Keratinocyte (primary cell): Measurements from ENCODE around the gene EEA1. TPM values are rescaled to one million over a fixed set of nuclear protein-coding genes. Genes with fewer than 3 reads are reported as not detected.

Experiments used
- DNase-seq: peaks from one replicate; pipeline ENCODE4 v3.0.0-alpha.2; 2011; ENCODE audit warnings: low read depth, missing footprints, low spot score
- FAIRE-seq: peaks from 2 replicates; lab custom pipeline; 2011; peaks lifted over from hg19 to GRCh38; lab: Jason Lieb, UNC
- H2AFZ ChIP-seq: 2 replicates; pipeline ENCODE4 v1.6.0; 2012; ENCODE audit warnings: low read length, control low read depth, inconsistent platforms; ENCODE audit not compliant: control insufficient read depth
- H3K27ac ChIP-seq: 2 replicates; pipeline ENCODE4 v1.5.1; 2011; ENCODE audit warnings: low read length; ENCODE audit not compliant: control insufficient read depth, insufficient read depth
- H3K27me3 ChIP-seq: 3 replicates; pipeline ENCODE4 v1.6.0; 2011; ENCODE audit warnings: low read length; ENCODE audit not compliant: control insufficient read depth, insufficient read depth; ENCODE audit errors: extremely low read depth
- H3K36me3 ChIP-seq, 2 experiments: 2 replicates in 1 of 2; 3 replicates in 1 of 2; pipeline ENCODE4 v1.5.1; 2011; ENCODE audit warnings: low read length in 2 of 2, mild to moderate bottlenecking in 1 of 2; ENCODE audit not compliant: control insufficient read depth in 2 of 2, insufficient read depth in 2 of 2; ENCODE audit errors: extremely low read depth in 1 of 2
- H3K4me1 ChIP-seq: 3 replicates; pipeline ENCODE4 v1.5.1; 2011; ENCODE audit warnings: low read length; ENCODE audit not compliant: control insufficient read depth, insufficient read depth; ENCODE audit errors: extremely low read depth
- H3K4me2 ChIP-seq: 3 replicates; pipeline ENCODE4 v1.6.0; 2011; ENCODE audit warnings: low read depth, low read length; ENCODE audit not compliant: control insufficient read depth, insufficient read depth; ENCODE audit errors: extremely low read depth
- H3K4me3 ChIP-seq, 3 experiments: fragments of 200-600 bp in 1 of 3; sonication (generic) in 1 of 3; 2 replicates in 2 of 3; 3 replicates in 1 of 3; pipeline ENCODE4 v1.5.1; 2011 to 2016; ENCODE audit warnings: low read length in 3 of 3, mild to moderate bottlenecking in 3 of 3, control low read depth in 2 of 3, inconsistent platforms in 1 of 3, low read depth in 1 of 3, mixed read lengths in 1 of 3, mixed run types in 1 of 3, moderate library complexity in 1 of 3; ENCODE audit not compliant: control insufficient read depth in 2 of 3, insufficient read depth in 2 of 3; ENCODE audit errors: extremely low read depth in 1 of 3
- H3K79me2 ChIP-seq: 2 replicates; pipeline ENCODE4 v1.6.0; 2012; ENCODE audit warnings: low read length; ENCODE audit not compliant: control insufficient read depth, insufficient read depth
- H3K9ac ChIP-seq: 3 replicates; pipeline ENCODE4 v1.6.0; 2011; ENCODE audit warnings: low read length; ENCODE audit not compliant: control insufficient read depth, insufficient read depth; ENCODE audit errors: extremely low read depth
- H3K9me1 ChIP-seq: 3 replicates; pipeline ENCODE4 v1.6.0; 2011; ENCODE audit warnings: low read length; ENCODE audit not compliant: control insufficient read depth, insufficient read depth; ENCODE audit errors: extremely low read depth
- H3K9me3 ChIP-seq: 2 replicates; pipeline ENCODE4 v1.5.1; 2012; ENCODE audit warnings: low read depth, low read length; ENCODE audit not compliant: control insufficient read depth
- H4K20me1 ChIP-seq: 3 replicates; pipeline ENCODE4 v1.6.0; 2011; ENCODE audit warnings: low read length; ENCODE audit not compliant: control insufficient read depth, insufficient read depth; ENCODE audit errors: extremely low read depth
- CTCF ChIP-seq, 3 experiments: IDR thresholded peaks in 1 of 3; conservative IDR thresholded peaks in 1 of 3; optimal IDR thresholded peaks in 1 of 3; 2 replicates in 2 of 3; 3 replicates in 1 of 3; pipeline versions ENCODE3 to v1.5.1; 2011; ENCODE audit warnings: low read length in 3 of 3, mild to moderate bottlenecking in 3 of 3, moderate library complexity in 2 of 3, control low read depth in 1 of 3, inconsistent platforms in 1 of 3; ENCODE audit not compliant: insufficient read depth in 2 of 3; ENCODE audit errors: extremely low read depth in 1 of 3
- EZH2 ChIP-seq: IDR thresholded peaks from one replicate; pipeline ENCODE4 v1.6.1; 2012; ENCODE audit warnings: inconsistent platforms, mild to moderate bottlenecking, low read length, moderate library complexity
- dilution Hi-C: fragments of 300-500 bp; cut with MboI; formaldehyde crosslinking; loops from one replicate; pipeline ENCODE4 v1.7.0; 2020; ENCODE audit warnings: low sequenced_read_pairs; ENCODE audit not compliant: extremely low pct_ligation_motif_present
- polyA plus RNA-seq, 5 experiments: library from polyadenylated mRNA; depleted of rRNA in 3 of 5; stranded (reverse) in 3 of 5; stranded (forward) in 1 of 5; unstranded in 1 of 5; fragments of >200 nt; gene quantifications; 1 replicate in 1 of 5; 2 replicates in 3 of 5; 3 replicates in 1 of 5; pipeline versions ENCODE4 v1.2.1 to v1.2.3, GENCODE V29; 2011 to 2012; ENCODE audit warnings: missing spikeins in 2 of 5, low read depth in 1 of 5, low replicate concordance in 1 of 5

EEA1 gene
- polyA plus RNA-seq, 1 donor (not counting 4 experiments of a cell fraction or from before 2014, with no cell fraction given), result 14.3 TPM

- H3K4me3 ChIP-seq, result peak overlapping the region; percentile 70 to 89 (median 85)
- peaks cover 24% of the 10 kb centered on the region for H3K79me2 ChIP-seq
- dilution Hi-C loops, result no loop called here
- H3K4me2 ChIP-seq, result peak overlapping the region; percentile 92
- H3K9ac ChIP-seq, result peak overlapping the region; percentile 96
- no peaks in the 10 kb centered on the region for H3K27me3 ChIP-seq
- H3K9me1 ChIP-seq, result no peaks in the 10 kb centered on the region
- FAIRE-seq (no peak), DNase-seq (no peak)
- no peak overlapping the region for H2AFZ ChIP-seq
- no peaks in the 10 kb centered on the region for H3K9me3 ChIP-seq
- no peak for TF ChIP-seq EZH2
- no peak for TF ChIP-seq CTCF (optimal IDR thresholded peaks at IDR 0.05 in 1 of 3, IDR thresholded peaks at IDR 0.05 in 1 of 3, conservative IDR thresholded peaks at IDR 0.05 in 1 of 3; ENCODE audit: extremely low read depth in 1 of 3, insufficient read depth in 2 of 3, low read length in 3 of 3)
- no peaks in the 10 kb centered on the region for H3K36me3 ChIP-seq
- H3K27ac ChIP-seq, result peak overlapping the region; percentile 90
- H4K20me1 ChIP-seq, result no peaks in the 10 kb centered on the region
- peaks cover 27% of the 10 kb centered on the region for H3K4me1 ChIP-seq
Observed at GRCh38 chr12:92930421-92930820, 1.3 kb upstream of the EEA1 start.

- no peak for DNase-seq
- peak overlapping the region; percentile 96 for H3K9ac ChIP-seq
- no peak for TF ChIP-seq EZH2
- TF ChIP-seq CTCF (optimal IDR thresholded peaks at IDR 0.05 in 1 of 3, IDR thresholded peaks at IDR 0.05 in 1 of 3, conservative IDR thresholded peaks at IDR 0.05 in 1 of 3; ENCODE audit: extremely low read depth in 1 of 3, insufficient read depth in 2 of 3, low read length in 3 of 3), result no peak
- no peaks in the 10 kb centered on the region for H3K9me1 ChIP-seq
- no peaks in the 10 kb centered on the region for H3K36me3 ChIP-seq
- H3K4me2 ChIP-seq, result peak overlapping the region; percentile 92
- peak overlapping the region; percentile 90 for H3K27ac ChIP-seq
- H2AFZ ChIP-seq, result peak overlapping the region; percentile 84
- dilution Hi-C loops, result no loop called here
- no peaks in the 10 kb centered on the region for H4K20me1 ChIP-seq
- H3K4me1 ChIP-seq, result peaks cover 27% of the 10 kb centered on the region
- H3K9me3 ChIP-seq, result no peaks in the 10 kb centered on the region
- H3K79me2 ChIP-seq, result peaks cover 29% of the 10 kb centered on the region
- H3K4me3 ChIP-seq, result peak overlapping the region; percentile 70 to 89 (median 85)
- FAIRE-seq, result no peak
- no peaks in the 10 kb centered on the region for H3K27me3 ChIP-seq
Observed at GRCh38 chr12:92929983-92930382, 888 bp upstream of the EEA1 start.
